AG04450 (cell line): ENCODE results near the gene STXBP5. TPM values are rescaled to one million over a fixed set of nuclear protein-coding genes. Genes with fewer than 3 reads are reported as not detected.

Experiments used
- CTCF ChIA-PET: fragments of 300-600, 350-600 bp; formaldehyde crosslinking; extraction: SDS; loops from one replicate; lab custom pipeline; 2022; ENCODE audit warnings: antibody characterized with exemption, inconsistent platforms; lab: Charles Lee
- POLR2A ChIA-PET: fragments of 350-600 bp; formaldehyde crosslinking; extraction: SDS; loops from one replicate; lab custom pipeline; 2021; ENCODE audit warnings: antibody characterized with exemption, inconsistent platforms; lab: Yijun Ruan, JAX
- DNase-seq: peaks from one replicate; pipeline ENCODE4 v3.0.0-alpha.2; 2011; ENCODE audit warnings: low read depth, low spot score
- H3K27ac ChIP-seq: one replicate; pipeline ENCODE4 v1.5.1; 2012; ENCODE audit warnings: low read depth, low read length, control low read depth
- H3K27me3 ChIP-seq: one replicate; pipeline ENCODE4 v1.6.0; 2012; ENCODE audit warnings: low read length; ENCODE audit not compliant: control insufficient read depth, insufficient read depth
- H3K4me3 ChIP-seq: 2 replicates; pipeline ENCODE4 v1.5.1; 2011; ENCODE audit warnings: mild to moderate bottlenecking, low read depth, low read length, control low read depth
- H3K9me3 ChIP-seq: 2 replicates; pipeline ENCODE4 v1.5.1; 2012; ENCODE audit warnings: low read length; ENCODE audit not compliant: control insufficient read depth, insufficient read depth
- CTCF ChIP-seq: IDR thresholded peaks from 2 replicates; pipeline ENCODE4 v1.5.1; 2011; ENCODE audit warnings: low read depth, low read length, control low read depth, inconsistent platforms
- polyA plus RNA-seq: library from polyadenylated mRNA; depleted of rRNA; stranded (reverse); fragments of >200 nt; gene quantifications from 2 replicates; pipeline ENCODE4 v1.2.3, GENCODE V29; 2011

Gene STXBP5
- polyA plus RNA-seq, 1 experiment: 40.0 TPM

- Histone ChIP-seq H3K9me3 (no peaks in the 10 kb centered on the region), H3K27me3 (no peaks in the 10 kb centered on the region), H3K27ac (no peak overlapping the region), H3K4me3 (no peak overlapping the region)
- no peak for DNase-seq
- POLR2A ChIA-PET: no interaction called here
- no peak for TF ChIP-seq CTCF
- CTCF ChIA-PET: interaction anchor here (0.8 to 2.1 kb wide), 3 partner anchors 8 to 787 kb away, joined by 3 to 16 read pairs (median 3); no protein-coding TSS in a partner anchor
These were observed 186.8 kb downstream of the STXBP5 start for GRCh38 chr6:147390909-147391536.

GRCh38 chr6:147392917-147393625 is 188.9 kb downstream of the STXBP5 start:
- DNase-seq: no peak
- ChIA-PET CTCF (interaction anchor here (1.0 to 2.1 kb wide), 3 partner anchors 10 to 773 kb away, joined by 5 to 16 read pairs (median 13); no protein-coding TSS in a partner anchor), POLR2A (no interaction called here)
- no peak for TF ChIP-seq CTCF
- H3K4me3 ChIP-seq: no peak overlapping the region
- H3K9me3 ChIP-seq: no peaks in the 10 kb centered on the region
- no peaks in the 10 kb centered on the region for H3K27me3 ChIP-seq
- H3K27ac ChIP-seq: no peak overlapping the region

GRCh38 chr6:147395158-147395557 is 190.9 kb downstream of the STXBP5 start:
- Histone ChIP-seq H3K27ac (no peak overlapping the region), H3K4me3 (no peak overlapping the region), H3K27me3 (no peaks in the 10 kb centered on the region), H3K9me3 (no peaks in the 10 kb centered on the region)
- ChIA-PET POLR2A (no interaction called here), CTCF (interaction anchor here (0.6 to 4.0 kb wide), 6 partner anchors 9 to 491 kb away, joined by 3 to 30 read pairs (median 3); no protein-coding TSS in a partner anchor)
- DNase-seq: no peak
- no peak for TF ChIP-seq CTCF

- TF ChIP-seq CTCF: no peak
- ChIA-PET CTCF (interaction anchor here (0.5 to 4.0 kb wide), 4 partner anchors 15 to 1047 kb away, joined by 3 to 30 read pairs (median 4); no protein-coding TSS in a partner anchor), POLR2A (no interaction called here)
- Histone ChIP-seq H3K27ac (no peak overlapping the region), H3K27me3 (peaks cover 2% of the 10 kb centered on the region), H3K4me3 (no peak overlapping the region), H3K9me3 (peaks cover 5% of the 10 kb centered on the region; the same call in 1 of the 2 replicates)
- DNase-seq: no peak
These were observed 193.1 kb downstream of the STXBP5 start for GRCh38 chr6:147397306-147397705.

- POLR2A ChIA-PET: no interaction called here
These were observed 196.8 kb downstream of the STXBP5 start for GRCh38 chr6:147400968-147401367.

More at GRCh38 chr6:147400968-147401367, 196.8 kb downstream of the STXBP5 start:
- Histone ChIP-seq H3K27me3 (peaks cover 2% of the 10 kb centered on the region), H3K27ac (no peak overlapping the region), H3K4me3 (no peak overlapping the region), H3K9me3 (peaks cover 5% of the 10 kb centered on the region; the same call in 1 of the 2 replicates)
- no peak for TF ChIP-seq CTCF
- no peak for DNase-seq
- CTCF ChIA-PET: no interaction called here
